ENCODE measurements around the gene TSNAX. TPM values are rescaled to one million over a fixed set of nuclear protein-coding genes. Genes with fewer than 3 reads are reported as not detected.

Gene TSNAX
- total and polyA plus RNA-seq, 9 of the 15 experiments (the other 6 are each of a cell fraction or from before 2014, with no cell fraction given), result 33.8 to 102 (median 61.2) TPM

DNA sequence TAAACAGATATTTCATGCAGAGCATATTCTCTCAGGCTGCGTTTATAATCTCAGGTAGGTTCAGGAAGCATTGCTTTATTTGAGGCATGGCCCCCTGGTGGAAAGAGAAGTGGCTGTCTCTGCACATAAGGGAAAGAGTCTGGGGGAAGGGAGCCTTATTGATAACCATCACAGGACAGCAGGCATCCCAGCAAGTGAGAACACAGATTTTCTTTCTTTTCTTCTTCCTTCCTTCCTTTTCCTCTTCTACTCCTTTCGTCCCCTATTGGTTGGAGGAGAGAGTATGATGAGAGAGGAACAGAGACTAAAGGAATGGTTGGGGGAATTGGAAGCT, 21.9 kb downstream of the TSNAX start (continued):
- TF ChIP-seq, protein P1, sequence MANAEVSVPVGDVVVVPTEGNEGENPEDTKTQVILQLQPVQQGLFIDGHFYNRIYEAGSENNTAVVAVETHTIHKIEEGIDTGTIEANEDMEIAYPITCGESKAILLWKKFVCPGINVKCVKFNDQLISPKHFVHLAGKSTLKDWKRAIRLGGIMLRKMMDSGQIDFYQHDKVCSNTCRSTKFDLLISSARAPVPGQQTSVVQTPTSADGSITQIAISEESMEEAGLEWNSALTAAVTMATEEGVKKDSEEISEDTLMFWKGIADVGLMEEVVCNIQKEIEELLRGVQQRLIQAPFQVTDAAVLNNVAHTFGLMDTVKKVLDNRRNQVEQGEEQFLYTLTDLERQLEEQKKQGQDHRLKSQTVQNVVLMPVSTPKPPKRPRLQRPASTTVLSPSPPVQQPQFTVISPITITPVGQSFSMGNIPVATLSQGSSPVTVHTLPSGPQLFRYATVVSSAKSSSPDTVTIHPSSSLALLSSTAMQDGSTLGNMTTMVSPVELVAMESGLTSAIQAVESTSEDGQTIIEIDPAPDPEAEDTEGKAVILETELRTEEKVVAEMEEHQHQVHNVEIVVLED (CRISPR knock-in tag; IDR thresholded peaks at IDR 0.05), result no peak
- TF ChIP-seq, protein P2, sequence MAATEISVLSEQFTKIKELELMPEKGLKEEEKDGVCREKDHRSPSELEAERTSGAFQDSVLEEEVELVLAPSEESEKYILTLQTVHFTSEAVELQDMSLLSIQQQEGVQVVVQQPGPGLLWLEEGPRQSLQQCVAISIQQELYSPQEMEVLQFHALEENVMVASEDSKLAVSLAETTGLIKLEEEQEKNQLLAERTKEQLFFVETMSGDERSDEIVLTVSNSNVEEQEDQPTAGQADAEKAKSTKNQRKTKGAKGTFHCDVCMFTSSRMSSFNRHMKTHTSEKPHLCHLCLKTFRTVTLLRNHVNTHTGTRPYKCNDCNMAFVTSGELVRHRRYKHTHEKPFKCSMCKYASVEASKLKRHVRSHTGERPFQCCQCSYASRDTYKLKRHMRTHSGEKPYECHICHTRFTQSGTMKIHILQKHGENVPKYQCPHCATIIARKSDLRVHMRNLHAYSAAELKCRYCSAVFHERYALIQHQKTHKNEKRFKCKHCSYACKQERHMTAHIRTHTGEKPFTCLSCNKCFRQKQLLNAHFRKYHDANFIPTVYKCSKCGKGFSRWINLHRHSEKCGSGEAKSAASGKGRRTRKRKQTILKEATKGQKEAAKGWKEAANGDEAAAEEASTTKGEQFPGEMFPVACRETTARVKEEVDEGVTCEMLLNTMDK (IDR thresholded peaks at IDR 0.05; ENCODE audit: borderline replicate concordance, insufficient read depth, low read depth, low read length, poor library complexity, severe bottlenecking), result peak; percentile 81
- TF ChIP-seq PHF21A (IDR thresholded peaks at IDR 0.05; ENCODE audit: borderline replicate concordance, low read depth), result peak; percentile 80; the same call in 1 of the 2 replicates
- no peak for TF ChIP-seq ZNF253 (CRISPR knock-in tag; conservative IDR thresholded peaks at IDR 0.05)

DNA sequence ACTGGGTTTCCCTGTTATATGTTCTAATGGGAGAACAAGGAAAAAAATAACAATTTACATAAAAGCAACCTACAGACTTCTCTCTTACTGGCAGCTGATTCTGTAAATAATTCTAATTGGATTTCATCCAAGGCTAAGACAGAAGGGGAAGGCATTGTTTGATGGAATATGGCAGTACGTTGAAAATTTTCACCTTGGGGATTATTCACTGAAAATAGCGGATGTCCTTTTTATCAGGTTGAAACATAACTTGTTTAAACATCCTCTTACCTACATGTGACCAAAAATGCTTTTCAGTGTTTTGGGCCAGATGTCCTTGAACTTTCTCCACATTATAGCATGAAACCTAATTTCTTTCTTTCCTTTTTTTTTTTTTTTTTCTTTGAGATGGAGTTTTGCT, 24.9 kb downstream of the TSNAX start:
- peaks cover 4% of the 10 kb centered on the region for H3K9me1 ChIP-seq (ENCODE audit: control insufficient read depth, insufficient read depth, low read length)
- H2AFZ ChIP-seq (ENCODE audit: low read depth, low read length), result no peak overlapping the region
- H3K4me3 ChIP-seq, result no peak overlapping the region
- ATAC-seq (no peak), FAIRE-seq (no peak), DNase-seq (ENCODE audit: extremely low read depth in 1 of 4, low spot score in 3 of 4) (no peak)
- no peaks in the 10 kb centered on the region for H3K9me3 ChIP-seq (replicated peaks; ENCODE audit: control insufficient read depth, insufficient read depth, low read depth, low read length)
- no peak for TF ChIP-seq XRCC3 (IDR thresholded peaks at IDR 0.05)
- H3K4me2 ChIP-seq (ENCODE audit: insufficient read depth, low read length), result no peak overlapping the region
- in situ Hi-C loops (cut with MboI), result no loop called here
- peaks cover 9% of the 10 kb centered on the region; the same call in 2 of the 3 replicates for H3K79me2 ChIP-seq (ENCODE audit: control insufficient read depth, insufficient read depth, low read length)
- 0 out of 2 replicates have a peak, but pooled peaks cover 3% of the 10 kb centered on the region for H4K20me1 ChIP-seq (replicated peaks; ENCODE audit: control insufficient read depth, insufficient read depth, low read length)
- no peak overlapping the region for H3K9ac ChIP-seq (ENCODE audit: insufficient read depth in 1 of 2, low read depth in 2 of 2, low read length in 2 of 2)
- no peak overlapping the region for H3K27ac ChIP-seq (ENCODE audit: extremely low read depth, low read depth, low read length)
- WGBS (ENCODE audit: insufficient coverage, low coverage, missing lambda C conversion rate), result 83% methylated on average over 2 of the region's 2 CpGs
- H3K36me3 ChIP-seq (ENCODE audit: control insufficient read depth, insufficient read depth, low read length), result peaks cover 26% of the 10 kb centered on the region
- ChIA-PET CTCF (ENCODE audit: low intra/inter-chr PET ratio) (no interaction called here), POLR2A (no interaction called here)
- BruUV-seq (replicated peaks), result no TSS peak
- H3K27me3 ChIP-seq (ENCODE audit: control insufficient read depth in 2 of 2, insufficient read depth in 2 of 2, low read length in 2 of 2), result no peaks in the 10 kb centered on the region
- peaks cover 0 to 3% of the 10 kb centered on the region in 2 experiments; a peak in 1 of 5 replicates for H3K4me1 ChIP-seq (replicated peaks in 1 of 2; ENCODE audit: control insufficient read depth in 2 of 2, insufficient read depth in 2 of 2, low read length in 2 of 2)
- intact Hi-C loops (cut with micrococcal nuclease), result no loop called here
